Stimulated activated CD8-positive, alpha-beta memory T cell treated with anti-CD3 and anti-CD28 coated beads, Interleukin-4, amount 100 ng/mL, for 1 hour (primary cell): ENCODE results near the gene AKT3.
"Not testable (repeated sequence)": the region's sequence is repeated elsewhere in the genome, so short reads cannot be mapped to it uniquely, and the experiment has no call there.

Source experiments
- DNase-seq, 2 donors: peaks; one replicate each; pipeline ENCODE4 v3.0.0-alpha.2; 2020; ENCODE audit warnings: low read depth in 2 of 2, low spot score in 1 of 2

AKT3 gene

DNA sequence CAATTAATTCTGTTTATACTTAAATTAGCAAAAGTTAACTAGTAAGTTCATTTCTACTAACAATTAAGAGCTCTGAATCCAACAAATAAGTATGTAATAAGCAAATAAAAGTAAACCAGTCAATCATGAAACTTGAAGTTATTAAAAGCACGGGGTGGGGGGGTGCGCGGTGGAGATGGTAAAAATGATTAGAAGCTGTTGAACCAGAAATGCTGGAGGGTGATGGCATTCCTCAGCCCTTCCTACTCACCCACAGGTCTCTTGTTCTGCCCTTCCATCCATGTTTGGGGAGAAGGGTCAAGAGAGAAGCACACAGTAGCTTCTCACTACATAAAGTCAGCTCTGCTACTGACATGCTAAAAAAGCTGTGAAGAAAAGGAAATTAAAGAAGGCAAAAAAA, 63.5 kb downstream of the AKT3 start:
- no peak for DNase-seq

DNA sequence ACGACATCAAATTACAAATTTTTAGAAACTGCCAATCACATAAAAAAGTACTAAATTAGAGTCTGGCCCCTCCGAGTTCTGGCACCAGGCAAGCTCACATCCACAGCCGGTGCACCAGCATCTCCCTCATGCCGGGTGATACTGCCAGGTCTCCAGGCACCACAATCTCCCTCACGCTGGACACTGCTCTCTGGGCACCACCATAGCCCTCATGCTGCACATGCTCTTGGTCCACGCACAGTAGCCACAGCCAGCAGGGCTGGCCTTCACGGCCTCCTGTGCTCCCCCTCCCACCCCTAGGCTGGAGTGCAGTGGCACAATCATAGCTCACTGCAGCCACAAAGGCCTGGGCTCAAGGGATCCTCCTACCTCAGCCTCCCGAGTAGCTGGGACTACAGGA, 65.5 kb downstream of the AKT3 start:
- DNase-seq: no peak

DNA sequence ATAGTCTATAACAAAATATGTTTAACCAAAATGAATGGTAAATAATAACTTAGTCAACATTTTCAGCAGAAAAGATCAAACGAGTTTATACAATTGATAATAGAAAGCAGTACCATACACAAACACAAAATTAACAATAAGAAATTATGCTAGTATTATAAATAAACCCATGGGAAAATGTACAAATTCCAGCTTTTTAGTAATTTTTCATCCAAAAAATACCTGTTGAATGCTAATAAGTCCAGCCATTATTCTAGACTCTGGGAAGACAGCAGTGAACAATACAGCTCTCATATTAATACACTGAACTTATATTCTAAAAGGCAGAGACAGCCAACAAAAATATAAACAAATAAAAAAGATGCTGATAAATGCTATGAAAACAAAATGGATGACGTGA, 66.3 kb downstream of the AKT3 start:
- DNase-seq: no peak

DNA sequence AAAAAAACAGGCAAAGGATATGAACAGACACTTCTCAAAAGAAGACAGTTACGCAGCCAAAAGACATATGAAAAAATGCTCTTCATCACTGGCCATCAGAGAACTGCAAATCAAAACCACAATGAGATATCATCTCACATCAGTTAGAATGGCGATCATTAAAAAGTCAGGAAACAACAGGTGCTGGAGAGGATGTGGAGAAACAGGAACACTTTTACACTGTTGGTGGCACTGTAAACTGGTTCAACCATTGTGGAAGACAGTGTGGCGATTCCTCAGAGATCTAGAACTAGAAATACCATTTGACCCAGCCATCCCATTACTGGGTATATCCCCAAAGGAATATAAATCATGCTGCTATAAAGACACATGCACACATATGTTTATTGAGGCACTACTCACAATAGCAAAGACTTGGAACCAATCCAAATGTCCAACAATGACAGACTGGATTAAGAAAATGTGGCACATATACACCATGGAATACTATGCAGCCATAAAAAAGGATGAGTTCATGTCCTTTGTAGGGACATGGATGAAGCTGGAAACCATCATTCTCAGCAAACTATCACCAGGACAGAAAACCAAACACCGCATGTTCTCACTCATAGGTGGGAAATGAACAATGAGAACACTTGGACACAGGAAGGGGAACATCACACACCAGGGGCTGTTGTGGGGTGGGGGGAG, 77.5 kb downstream of the AKT3 start:
- not testable (repeated sequence) for DNase-seq

DNA sequence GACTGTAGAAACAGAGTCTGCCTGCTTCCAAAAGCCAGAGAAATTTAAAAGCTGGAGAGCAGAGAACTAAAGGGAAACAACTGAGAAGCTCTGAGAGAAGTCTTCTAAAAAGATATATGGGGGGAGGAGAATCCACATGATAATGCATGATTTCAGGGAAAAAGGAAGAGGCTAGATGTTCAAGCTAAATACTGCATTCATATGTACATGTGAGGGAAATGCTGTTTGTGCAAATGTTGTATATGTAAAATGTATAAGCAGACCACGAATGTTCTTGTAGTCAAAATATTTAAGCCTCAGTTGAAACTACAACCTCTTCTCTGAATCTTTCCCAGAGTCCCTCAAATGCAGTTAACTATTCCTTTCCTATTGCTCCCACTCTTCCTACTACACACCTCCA, 79.2 kb downstream of the AKT3 start:
- DNase-seq: no peak

DNA sequence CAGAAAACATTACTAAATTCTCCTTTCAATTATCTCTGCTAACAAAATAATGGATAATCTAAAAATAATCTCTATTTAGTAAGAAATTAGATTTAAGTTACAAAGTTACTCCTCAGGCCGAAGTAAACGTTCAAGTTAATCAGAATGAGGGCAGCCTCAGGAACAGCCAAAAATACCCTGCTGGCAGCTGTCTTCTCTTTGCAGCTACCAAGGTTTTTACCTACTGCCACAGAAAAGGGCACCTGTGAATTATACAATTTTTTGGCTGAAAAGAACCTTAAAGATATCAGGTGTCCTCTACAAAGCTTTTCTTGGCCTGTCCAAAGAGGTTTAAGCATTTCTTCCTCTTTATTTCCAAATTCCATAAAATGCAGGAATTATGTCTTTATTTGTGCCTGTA, 84.4 kb downstream of the AKT3 start:
- DNase-seq: no peak

DNA sequence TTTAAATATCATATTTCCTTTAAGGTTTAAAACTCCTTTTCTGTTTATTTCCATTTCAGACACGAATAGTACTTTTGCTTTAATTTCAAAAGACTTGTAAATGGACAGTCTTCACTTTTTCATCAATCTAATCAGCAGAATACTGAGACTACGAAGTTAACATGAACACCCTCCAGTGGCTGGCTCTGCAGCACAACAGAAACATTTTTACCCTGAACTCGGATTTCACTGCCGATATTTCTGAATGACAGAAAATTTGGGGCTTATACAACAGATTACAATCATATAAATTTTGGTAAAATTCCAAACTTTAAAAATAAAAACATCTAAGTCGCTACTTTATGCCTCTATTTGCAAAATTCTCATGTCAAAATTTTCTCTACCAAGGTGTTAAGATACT, 86.2 kb downstream of the AKT3 start:
- no peak for DNase-seq

DNA sequence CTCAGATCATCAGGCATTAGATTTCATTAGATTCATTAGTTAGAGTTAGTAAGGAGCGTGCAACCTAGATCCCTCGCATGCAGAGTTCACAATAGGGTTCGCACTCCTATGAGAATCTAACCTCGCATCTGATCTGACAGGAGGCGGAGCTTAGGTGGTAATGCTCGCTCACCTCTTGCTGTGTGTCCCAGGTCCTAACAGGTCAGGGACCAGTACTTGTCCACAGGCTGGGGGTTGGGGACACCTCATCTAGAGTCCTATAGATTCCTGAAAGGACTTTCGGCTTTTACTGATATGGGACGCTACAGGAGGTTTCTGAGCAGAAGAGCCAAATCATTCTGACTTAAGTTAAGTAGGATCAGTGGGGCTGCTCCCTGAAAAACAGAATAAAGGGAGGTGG, 91.4 kb downstream of the AKT3 start:
- no peak for DNase-seq

DNA sequence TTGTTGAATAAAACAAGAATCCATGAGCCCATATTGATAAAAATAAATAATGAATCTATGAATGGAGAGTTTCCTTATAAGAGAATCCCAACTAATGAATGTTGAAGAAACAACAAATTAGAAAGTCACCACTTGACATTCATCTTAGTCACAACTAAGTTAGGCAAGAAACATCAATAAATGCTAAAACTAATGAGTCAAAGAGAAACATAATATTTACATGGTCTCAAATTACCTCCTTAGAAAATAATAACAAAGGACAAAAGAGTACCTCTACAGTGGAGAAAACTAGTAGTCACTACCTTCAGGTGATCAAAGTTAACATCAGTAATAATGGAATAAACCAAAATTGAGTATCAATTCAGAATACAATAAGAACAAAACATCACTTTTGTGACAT, 93.5 kb downstream of the AKT3 start:
- no peak for DNase-seq

DNA sequence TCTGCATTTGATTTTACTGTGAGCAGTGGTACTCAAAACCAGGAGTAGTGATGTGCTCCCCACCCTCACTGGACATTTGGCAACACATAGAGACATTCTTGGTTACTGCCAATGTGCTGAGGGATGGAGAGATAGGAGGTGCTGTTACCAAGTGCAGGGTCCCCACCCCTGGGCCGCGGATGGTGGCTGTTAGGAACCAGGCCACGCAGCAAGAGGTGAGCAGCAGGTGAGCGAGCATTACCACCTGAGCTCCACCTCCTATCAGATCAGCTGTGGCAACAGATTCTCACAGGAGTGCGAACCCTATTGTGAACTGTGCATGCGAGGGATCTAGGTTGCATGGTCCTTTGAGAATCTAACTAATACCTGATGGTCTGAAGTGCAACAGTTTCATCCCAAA, 95.7 kb downstream of the AKT3 start:
- no peak for DNase-seq

DNA sequence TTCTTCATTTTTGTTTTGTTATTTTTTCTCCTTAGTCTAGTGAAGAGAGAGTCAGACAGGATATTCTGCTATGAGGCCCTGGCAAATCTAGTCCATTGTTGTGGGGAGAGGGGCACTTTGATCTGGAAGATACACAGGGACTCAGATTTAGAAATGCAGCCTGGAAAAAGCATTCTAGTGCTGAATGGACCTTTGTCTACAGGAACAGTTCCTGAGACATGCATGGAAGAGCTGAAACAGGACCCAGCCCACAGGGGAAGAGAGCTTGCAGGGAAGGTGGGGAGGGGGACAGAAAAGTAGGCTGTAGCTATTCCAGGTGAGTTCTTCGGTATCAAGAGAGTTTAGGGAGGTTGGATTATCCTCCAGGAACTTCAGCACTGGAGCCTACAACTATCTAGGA, 98.5 kb downstream of the AKT3 start:
- no peak for DNase-seq

DNA sequence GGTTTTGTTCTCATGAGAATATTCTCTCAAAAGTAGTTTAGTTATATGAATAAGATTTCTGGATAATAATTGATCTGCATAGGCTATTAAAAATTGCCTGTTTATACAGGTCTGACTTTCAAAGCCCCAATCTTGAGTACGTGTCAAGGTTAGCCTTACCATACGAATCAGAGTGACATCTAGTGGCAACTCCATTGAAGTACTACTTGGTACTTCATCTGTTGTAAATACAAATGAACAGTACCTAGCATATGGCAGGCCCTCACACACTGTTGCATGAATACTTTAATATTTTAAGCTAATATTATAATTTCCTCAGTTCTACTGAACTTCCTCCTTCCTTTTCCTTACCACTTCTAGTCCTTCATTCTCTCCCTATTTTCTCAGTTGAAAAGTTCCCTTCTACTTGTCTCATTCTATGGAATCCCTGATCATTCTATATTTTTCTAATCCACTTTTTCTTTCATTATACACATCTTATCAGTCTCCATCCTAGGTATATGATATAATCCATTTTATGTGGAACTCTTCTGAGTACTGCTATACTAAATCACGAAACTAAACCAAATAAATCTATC, 101.2 kb downstream of the AKT3 start:
- DNase-seq: no peak

DNA sequence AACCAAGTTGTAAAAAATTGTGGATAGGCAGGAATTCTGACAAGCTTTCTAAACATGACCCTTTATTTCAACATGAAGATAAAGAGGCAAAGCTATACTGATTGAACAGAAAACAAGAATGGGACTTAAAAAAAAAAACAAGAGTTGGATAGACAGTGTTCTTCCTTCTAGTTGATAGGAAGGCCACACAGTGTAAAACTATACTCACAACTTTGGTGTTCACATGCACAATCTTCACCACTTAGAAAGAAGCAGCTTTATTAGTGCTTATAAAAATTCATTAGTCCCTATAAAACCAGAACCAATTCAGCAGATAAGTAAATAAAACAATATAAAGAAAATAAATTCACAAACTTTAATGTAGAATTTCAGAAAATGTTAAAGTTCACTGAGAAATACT, 101.8 kb downstream of the AKT3 start:
- DNase-seq: no peak

DNA sequence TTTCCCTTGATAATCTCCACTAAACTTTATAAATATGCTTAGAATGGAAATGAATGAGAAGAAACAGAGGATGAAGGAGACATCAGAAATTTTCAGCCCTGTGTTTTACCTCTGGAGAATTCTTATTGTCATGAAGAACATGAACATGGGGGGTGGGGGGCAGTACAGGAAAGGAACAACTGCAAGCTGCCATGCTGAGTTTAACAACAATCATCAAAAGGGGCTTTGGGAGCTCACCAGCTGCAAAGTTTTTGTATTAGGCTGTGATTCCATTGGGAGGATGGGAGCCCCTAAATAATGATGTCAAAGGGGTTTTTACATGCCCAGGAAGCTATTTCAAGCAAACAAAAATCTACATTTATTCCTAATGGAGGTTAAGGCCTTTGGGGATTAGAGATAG, 103.3 kb downstream of the AKT3 start:
- DNase-seq: no peak

DNA sequence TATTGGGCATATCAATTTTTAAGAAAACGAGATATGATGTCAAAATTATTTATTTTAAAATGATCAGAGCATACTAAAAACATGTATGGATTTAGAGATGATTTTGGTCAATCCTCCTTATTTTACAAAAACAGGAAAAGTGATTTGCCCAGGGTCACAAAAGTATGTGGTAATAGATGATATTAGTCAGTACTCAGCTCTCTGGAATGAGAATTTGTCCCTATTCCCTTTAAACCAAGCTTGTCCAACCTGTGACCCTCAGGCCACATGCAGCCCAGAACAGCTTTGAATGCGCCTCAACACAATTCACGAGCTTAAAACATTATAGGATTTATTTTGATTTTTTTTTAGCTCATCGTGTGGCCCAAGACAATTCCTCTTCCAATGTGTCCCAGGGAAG, 104.7 kb downstream of the AKT3 start:
- no peak for DNase-seq

DNA sequence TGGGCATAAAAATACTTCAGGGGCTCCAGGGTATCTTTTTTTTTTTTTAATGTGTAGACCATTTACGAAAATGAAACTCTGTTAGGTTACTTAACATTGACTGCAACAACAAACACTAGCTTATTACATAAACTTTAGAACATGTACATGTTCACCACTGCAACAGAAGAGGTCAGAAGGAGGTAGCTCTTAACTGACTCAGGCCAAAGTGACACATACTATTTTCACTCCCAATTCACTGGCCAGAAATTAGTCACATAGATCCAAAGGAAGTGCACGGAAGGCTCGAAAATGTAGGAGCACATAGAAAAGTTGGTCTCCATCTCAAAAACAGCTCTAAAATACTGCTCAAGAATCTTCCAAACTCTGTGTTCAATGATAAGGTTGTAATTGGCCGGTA, 107.2 kb downstream of the AKT3 start:
- DNase-seq: no peak

DNA sequence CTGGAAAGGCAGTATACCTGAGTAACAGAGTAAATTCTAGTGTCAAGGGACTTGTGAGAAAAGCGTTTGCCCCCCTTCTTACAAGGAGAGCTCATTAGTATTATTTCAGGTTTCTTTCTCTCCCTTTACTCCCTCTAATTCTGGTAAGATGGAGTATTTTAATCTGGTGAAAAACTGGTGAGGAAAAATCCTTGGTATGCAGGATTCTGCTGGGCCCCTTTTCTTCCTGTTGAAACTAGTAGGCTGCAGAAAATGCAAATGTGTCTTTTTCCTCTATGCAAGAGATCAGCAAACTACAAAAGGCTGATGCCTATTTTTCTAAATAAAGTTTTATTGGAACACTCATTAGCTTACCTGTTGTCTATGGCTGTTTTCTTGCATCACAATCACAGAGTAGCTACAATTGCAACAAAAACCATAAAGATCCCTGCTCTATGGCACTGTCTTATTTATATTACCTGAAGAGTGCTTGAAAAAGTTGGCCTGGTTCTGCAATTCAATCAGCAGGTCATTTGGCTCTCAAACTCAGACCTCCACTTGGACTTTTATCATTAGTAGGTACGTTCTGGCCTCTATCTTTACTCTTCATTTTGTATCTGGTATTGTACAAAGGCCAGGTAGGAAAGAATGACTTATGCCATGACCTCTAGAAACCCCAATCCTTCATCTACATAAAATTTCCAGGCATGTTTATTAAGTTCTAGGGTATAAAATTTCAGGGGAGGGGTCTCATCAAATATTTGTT, 109.6 kb downstream of the AKT3 start:
- DNase-seq: no peak

DNA sequence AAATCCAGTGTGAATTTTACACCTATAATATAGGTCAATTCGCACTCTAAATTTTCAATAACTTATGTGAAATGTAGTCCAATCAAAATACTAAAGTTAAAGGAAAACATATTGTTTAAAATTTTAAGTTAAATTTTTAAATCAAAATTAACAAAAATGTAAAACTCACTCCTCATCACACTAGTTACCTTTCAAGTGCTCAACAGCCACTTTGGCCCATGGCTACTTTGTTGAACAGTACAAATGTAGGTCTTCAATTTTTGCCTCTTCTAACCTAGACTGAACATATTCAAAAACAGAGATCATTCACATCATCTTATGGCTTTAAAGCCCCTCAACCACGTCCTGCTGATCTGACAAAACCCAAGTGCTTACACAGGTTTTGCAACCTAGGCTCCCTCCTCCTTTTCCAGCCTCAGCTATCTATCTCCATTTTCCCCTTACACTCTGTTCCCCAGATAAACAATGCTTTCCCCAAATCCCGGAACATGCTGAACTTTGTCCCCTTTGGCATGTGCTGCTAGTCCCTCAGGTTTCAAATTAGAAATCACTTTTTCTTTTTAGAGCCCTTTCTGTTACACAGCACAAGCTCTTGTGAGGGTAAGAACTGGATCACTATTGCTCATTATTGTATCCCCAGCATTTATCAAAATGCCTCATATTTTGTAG, 110.6 kb downstream of the AKT3 start:
- DNase-seq: no peak

DNA sequence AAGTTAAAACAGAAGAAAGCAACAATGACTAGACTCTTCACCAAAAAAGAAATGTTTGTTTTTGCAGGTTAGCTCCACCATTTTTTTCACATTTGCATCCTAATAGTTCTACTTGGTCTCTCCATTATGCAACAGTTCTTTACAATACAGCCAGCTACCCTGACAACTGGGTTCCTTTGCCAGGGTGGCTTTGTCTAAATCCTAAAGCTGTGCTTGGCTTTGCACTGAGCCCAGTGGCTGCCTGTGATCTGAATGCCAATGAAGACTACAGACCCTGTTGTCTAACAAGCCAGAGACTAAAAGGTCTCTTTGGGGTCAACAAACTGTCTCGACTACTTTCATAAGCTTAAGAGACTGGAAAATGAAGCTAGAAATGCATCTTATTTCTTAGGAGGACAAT, 112.0 kb downstream of the AKT3 start:
- no peak for DNase-seq

DNA sequence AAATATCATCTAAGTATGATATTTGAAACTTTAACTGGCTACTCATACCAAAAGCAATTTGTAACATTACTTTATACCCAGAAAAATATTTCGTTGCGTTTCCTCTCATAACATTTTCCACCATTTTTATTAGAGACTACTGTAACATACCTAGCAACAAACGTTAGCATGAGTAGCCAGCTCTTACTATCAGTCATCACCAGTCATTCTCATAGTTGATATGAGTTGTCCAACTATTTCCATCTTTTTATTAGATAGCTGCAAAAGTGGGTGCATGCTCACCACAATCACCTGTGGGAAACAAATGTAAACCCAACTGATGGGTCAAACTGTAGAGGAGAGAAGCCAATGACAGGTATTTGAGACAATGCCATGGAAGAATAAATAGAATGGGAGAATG, 114.6 kb downstream of the AKT3 start:
- no peak for DNase-seq

DNA sequence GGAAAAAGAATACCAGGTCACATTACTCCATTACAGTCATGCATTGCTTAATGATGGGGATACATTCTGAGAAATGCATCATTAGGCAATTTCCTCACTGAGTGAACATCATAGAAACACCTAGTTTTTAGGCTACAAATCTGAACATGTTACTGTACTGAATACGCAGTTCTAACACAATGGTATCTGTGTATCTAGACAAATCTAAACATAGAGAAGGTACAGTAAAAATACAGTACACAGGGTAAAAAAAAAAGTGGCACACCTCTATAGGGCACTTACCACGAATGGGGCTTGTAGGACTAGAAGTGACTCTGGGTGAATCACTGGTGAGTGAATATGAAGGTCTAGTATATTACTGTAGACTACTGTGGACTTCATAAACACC, 115.7 kb downstream of the AKT3 start:
- DNase-seq: no peak

DNA sequence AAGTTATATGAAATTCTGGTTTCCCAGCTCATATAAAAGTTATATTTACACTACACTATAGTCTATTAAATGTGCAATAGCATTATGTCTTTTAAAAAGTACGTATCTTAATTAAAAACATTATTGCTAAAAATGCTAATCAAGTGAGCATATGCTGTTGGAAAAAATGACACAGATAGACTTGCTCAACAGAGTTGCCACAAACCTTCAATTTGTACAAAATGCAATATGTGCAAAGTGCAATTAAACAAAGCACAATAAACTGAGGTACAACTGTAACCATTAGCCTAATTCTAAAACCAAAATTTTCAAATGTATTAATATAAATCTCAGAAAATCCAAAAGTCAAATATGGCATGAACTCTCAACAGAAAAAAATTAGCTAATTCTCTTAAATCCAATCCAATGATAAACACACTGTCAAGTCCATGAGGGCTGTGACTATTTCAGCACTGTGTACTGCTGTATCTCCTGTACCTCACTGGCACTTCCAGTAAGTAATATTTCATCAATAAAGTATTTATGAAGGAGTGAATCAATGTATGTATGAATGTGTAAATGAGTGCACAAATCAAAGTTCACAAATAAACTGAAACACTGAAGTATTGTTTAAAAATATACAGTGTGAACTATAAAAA, 116.3 kb downstream of the AKT3 start:
- DNase-seq: no peak
